Stimulated activated CD8-positive, alpha-beta memory T cell treated with anti-CD3 and anti-CD28 coated beads, Interleukin-4, amount 100 ng/mL, for 1 hour (primary cell): ENCODE results near the gene CA9.

Experiments
- DNase-seq, 2 donors: peaks; one replicate each; pipeline ENCODE4 v3.0.0-alpha.2; 2020; ENCODE audit warnings: low read depth in 2 of 2, low spot score in 1 of 2

CA9 gene

GRCh38 chr9:35675204-35675603 lies 1.5 kb downstream of the CA9 start:
- no peak for DNase-seq

GRCh38 chr9:35675732-35676392 lies 2.1 kb downstream of the CA9 start:
- DNase-seq: no peak

GRCh38 chr9:35679091-35679490 lies 5.4 kb downstream of the CA9 start:
- DNase-seq: no peak

GRCh38 chr9:35679766-35680330 lies 6.1 kb downstream of the CA9 start:
- DNase-seq: no peak

- DNase-seq: no peak
Observed at GRCh38 chr9:35680331-35681105, 6.8 kb downstream of the CA9 start.

GRCh38 chr9:35681341-35682002 lies 7.7 kb downstream of the CA9 start:
- no peak for DNase-seq

GRCh38 chr9:35682051-35682450 lies 8.3 kb downstream of the CA9 start:
- no peak for DNase-seq

- DNase-seq: no peak
Observed at GRCh38 chr9:35682520-35683315, 9.0 kb downstream of the CA9 start.

GRCh38 chr9:35683323-35683722 lies 9.6 kb downstream of the CA9 start:
- no peak for DNase-seq

GRCh38 chr9:35684921-35685320 lies 11.2 kb downstream of the CA9 start:
- no peak for DNase-seq

- DNase-seq: no peak
Observed at GRCh38 chr9:35685506-35685905, 11.8 kb downstream of the CA9 start.

- no peak for DNase-seq
Observed at GRCh38 chr9:35686222-35687203, 12.8 kb downstream of the CA9 start.

GRCh38 chr9:35687306-35687705 lies 13.6 kb downstream of the CA9 start:
- DNase-seq: no peak

- no peak for DNase-seq
Observed at GRCh38 chr9:35687972-35688557, 14.3 kb downstream of the CA9 start.

- DNase-seq: no peak
Observed at GRCh38 chr9:35688558-35689541, 15.1 kb downstream of the CA9 start.

- DNase-seq: no peak
Observed at GRCh38 chr9:35689542-35690293, 16.0 kb downstream of the CA9 start, which contains the start of gene TPM2. Gene TPM2 (minus strand): TSS chr9:35689925. CDS start chr9:35689817, 108 bp downstream.

- DNase-seq: no peak
Observed at GRCh38 chr9:35690294-35690613, 16.5 kb downstream of the CA9 start.
